Endothelial cell of umbilical vein (primary cell): ENCODE data around the gene CRKL.

Source experiments
- CTCF ChIP-seq, 2 donors: IDR thresholded peaks; 1 replicate in 1 of 2; 2 replicates in 1 of 2; pipeline ENCODE4 v1.5.1; 2011; ENCODE audit warnings: low read length in 2 of 2, mild to moderate bottlenecking in 2 of 2, moderate library complexity in 2 of 2, control low read depth in 1 of 2, inconsistent platforms in 1 of 2, low read depth in 1 of 2; ENCODE audit not compliant: insufficient read depth in 1 of 2; ENCODE audit errors: extremely low read depth in 1 of 2
- EZH2 ChIP-seq: IDR thresholded peaks from 2 replicates; pipeline ENCODE4 v1.6.1; 2012; ENCODE audit warnings: borderline replicate concordance, low read depth, mild to moderate bottlenecking, moderate library complexity, low read length, inconsistent platforms; ENCODE audit not compliant: severe bottlenecking
- FOS ChIP-seq: IDR thresholded peaks from 2 replicates; pipeline ENCODE4 v1.6.1; 2011; ENCODE audit warnings: mild to moderate bottlenecking, low read length, moderate library complexity, borderline replicate concordance; ENCODE audit not compliant: insufficient read depth
- GATA2 ChIP-seq: IDR thresholded peaks from 2 replicates; pipeline ENCODE4 v1.7.0; 2011; ENCODE audit warnings: low read depth, mild to moderate bottlenecking, moderate library complexity, mixed read lengths, low read length; ENCODE audit not compliant: insufficient read length, insufficient read depth
- JUN ChIP-seq: IDR thresholded peaks from 2 replicates; pipeline ENCODE4 v1.6.1; 2011; ENCODE audit warnings: borderline replicate concordance, low read depth; ENCODE audit not compliant: insufficient read length, insufficient read depth
- MYC ChIP-seq: IDR thresholded peaks from one replicate; pipeline ENCODE4 v1.6.1; 2011; ENCODE audit warnings: mild to moderate bottlenecking, low read depth, low read length
- POLR2A ChIP-seq: IDR thresholded peaks from 2 replicates; pipeline ENCODE4 v1.6.1; 2012; ENCODE audit warnings: low read depth, mild to moderate bottlenecking, control low read depth, low read length
- TF ChIP-seq, protein P1 (sequence below): IDR thresholded peaks from 2 replicates; pipeline ENCODE4 v1.6.1; 2011; ENCODE audit not compliant: insufficient read depth, insufficient read length

- TF ChIP-seq EZH2 (no peak), GATA2 (no peak), POLR2A (no peak), CTCF (IDR thresholded peaks at IDR 0.05; ENCODE audit: extremely low read depth in 1 of 2, insufficient read depth in 1 of 2, low read depth in 1 of 2, low read length in 2 of 2) (no peak), MYC (no peak), FOS (no peak), JUN (no peak)
- TF ChIP-seq, protein P1, sequence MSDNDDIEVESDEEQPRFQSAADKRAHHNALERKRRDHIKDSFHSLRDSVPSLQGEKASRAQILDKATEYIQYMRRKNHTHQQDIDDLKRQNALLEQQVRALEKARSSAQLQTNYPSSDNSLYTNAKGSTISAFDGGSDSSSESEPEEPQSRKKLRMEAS, result no peak
Measured at GRCh38 chr22:20988573-20989322, 71.5 kb downstream of the CRKL start.
